GM12872 (cell line): ENCODE results near the gene MMP3.

Source experiments
- CTCF ChIP-seq: IDR thresholded peaks from 3 replicates; pipeline ENCODE4 v1.5.1; 2011; ENCODE audit warnings: low read depth, mild to moderate bottlenecking, low read length, moderate library complexity; ENCODE audit not compliant: insufficient read depth

The MMP3 gene

GRCh38 chr11:102874852-102875251 is 31.4 kb upstream of the MMP3 start, which contains the start of gene MMP12:
TSS of gene MMP12 (minus strand) at chr11:102874982. CDS start at chr11:102874937, 45 bp downstream.
- no peak for TF ChIP-seq CTCF

- no peak for TF ChIP-seq CTCF
Measured at GRCh38 chr11:102868339-102868738, 24.9 kb upstream of the MMP3 start.

- TF ChIP-seq CTCF = no peak
Measured at GRCh38 chr11:102864724-102865123, 21.3 kb upstream of the MMP3 start.

- no peak for TF ChIP-seq CTCF
Measured at GRCh38 chr11:102853956-102854355, 10.5 kb upstream of the MMP3 start.

DNA sequence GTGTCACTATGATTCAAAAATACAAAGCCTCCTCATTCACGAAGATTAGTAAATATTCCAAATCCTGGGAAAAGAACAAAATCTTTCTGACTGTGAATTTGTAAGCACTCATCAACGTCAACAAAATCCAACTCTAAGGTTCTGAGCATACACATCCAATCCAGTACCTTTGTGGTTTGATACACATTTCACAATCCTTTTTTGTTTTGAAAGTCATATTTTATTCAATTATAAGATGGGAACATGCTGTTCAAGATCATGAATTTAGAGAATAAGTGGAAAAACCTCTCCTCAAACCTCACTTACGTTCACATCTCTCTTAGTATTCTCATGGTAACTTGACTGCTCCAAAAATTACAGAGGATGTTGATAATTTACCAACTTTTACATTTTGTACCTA is 9.6 kb upstream of the MMP3 start:
- no peak for TF ChIP-seq CTCF

- TF ChIP-seq CTCF = no peak
Measured at GRCh38 chr11:102850973-102851745, 7.8 kb upstream of the MMP3 start.

- no peak for TF ChIP-seq CTCF
Measured at GRCh38 chr11:102849311-102849710, 5.9 kb upstream of the MMP3 start.

DNA sequence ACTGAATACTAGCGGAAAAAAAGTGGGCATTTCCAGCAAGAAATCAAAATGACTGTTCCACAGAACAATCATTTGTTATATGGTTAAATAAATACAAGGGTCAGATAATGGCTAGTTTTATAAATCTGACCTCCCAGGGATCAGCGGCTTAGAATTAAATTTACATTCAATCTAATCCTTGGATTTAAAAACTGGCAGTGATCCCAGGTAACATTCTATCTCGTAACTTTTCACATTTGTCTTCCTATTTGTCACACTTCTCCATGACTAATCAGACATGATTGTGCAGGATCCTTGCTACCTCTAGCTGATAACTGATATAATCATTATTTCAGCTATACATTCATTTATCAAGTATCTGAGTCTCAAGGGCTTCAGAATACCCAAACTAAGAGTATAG is 2.9 kb upstream of the MMP3 start:
- TF ChIP-seq CTCF = no peak
